ENCODE results near the gene PNMA6F. TPM values are rescaled to one million over a fixed set of nuclear protein-coding genes. Genes with fewer than 3 reads are reported as not detected.
"Not testable (repeated sequence)": the region's sequence is repeated elsewhere in the genome, so short reads cannot be mapped to it uniquely, and the experiment has no call there.

Gene PNMA6F
- total RNA-seq, 1 donor from 2014 or later = not detected

DNA sequence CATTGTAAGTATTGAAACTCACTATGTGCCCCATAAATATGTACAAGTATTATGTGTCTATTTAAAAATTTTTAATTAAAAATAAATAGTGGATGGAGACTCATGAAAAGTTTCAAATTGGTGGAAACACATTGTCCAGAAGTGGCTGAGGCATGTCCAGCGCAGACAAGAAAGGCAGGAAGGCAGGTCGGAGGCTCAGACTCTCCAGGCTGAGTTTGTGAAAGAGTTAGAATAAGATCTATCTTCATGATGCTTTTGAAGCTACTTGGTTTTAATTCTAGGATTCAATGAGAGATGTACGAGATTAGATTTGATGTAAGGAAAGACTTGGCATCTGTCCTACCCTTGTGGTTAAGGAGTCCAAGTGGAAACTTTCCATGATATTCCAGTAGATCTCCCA is 19.8 kb downstream of the PNMA6F start:
- Mint-ChIP-seq H3K9me3 (peaks cover 17% of the 10 kb centered on the region), H3K36me3 (no peaks in the 10 kb centered on the region), H3K27ac (no peak overlapping the region), H3K4me1 (peaks cover 6% of the 10 kb centered on the region), H3K27me3 (ENCODE audit: insufficient read depth, low read depth) (peaks cover 8% of the 10 kb centered on the region), H3K4me3 (no peak overlapping the region)
- TF ChIP-seq CTCF (IDR thresholded peaks at IDR 0.05) (no peak), EZH2phosphoT487 (IDR thresholded peaks at IDR 0.05) (no peak), EZH2 (IDR thresholded peaks at IDR 0.05) (no peak)
- H3K79me2 ChIP-seq (ENCODE audit: low read depth) = no peaks in the 10 kb centered on the region
- H3K27ac ChIP-seq = no peak overlapping the region
- H3K36me3 ChIP-seq = no peaks in the 10 kb centered on the region
- no peaks in the 10 kb centered on the region for H3K27me3 ChIP-seq
- no peak overlapping the region for H3K4me3 ChIP-seq
- no peaks in the 10 kb centered on the region for H3K9me3 ChIP-seq (ENCODE audit: low read depth)
- H3K9ac ChIP-seq = no peak overlapping the region
- H3K4me2 ChIP-seq = no peak overlapping the region
- H2AFZ ChIP-seq (replicated peaks) = no peak overlapping the region
- H3F3A ChIP-seq (ENCODE audit: low read depth) = no peaks in the 10 kb centered on the region
- H4K20me1 ChIP-seq (ENCODE audit: low read depth) = no peaks in the 10 kb centered on the region
- no peak for DNase-seq (ENCODE audit: low spot score)
- no peaks in the 10 kb centered on the region for H3K4me1 ChIP-seq

DNA sequence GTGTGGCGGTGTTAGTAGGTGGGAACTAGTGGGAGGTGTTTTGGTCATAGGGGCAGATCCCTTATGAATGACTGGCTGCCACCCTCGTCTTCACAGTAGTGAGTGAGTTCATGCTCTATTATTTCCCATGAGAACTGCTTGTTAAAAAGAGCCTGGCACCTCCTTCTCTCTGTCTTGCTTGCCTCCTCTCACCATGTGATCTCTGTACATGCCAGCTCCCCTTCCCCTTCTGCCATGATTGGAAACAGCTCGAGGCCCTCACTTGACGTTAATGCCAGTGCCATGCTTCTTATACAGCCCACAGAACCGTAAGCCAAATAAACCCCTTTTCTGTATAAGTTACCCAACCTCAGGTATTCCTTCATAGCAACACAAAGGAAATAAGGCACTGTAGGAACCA is 21.7 kb downstream of the PNMA6F start:
- TF ChIP-seq EZH2 (IDR thresholded peaks at IDR 0.05) = no peak
- no peak for TF ChIP-seq EZH2phosphoT487 (IDR thresholded peaks at IDR 0.05)
- TF ChIP-seq CTCF (IDR thresholded peaks at IDR 0.05) = no peak
- no peaks in the 10 kb centered on the region for H3K4me1 ChIP-seq
- Mint-ChIP-seq H3K27ac (no peak overlapping the region), H3K9me3 (peaks cover 11% of the 10 kb centered on the region), H3K27me3 (ENCODE audit: insufficient read depth, low read depth) (peaks cover 8% of the 10 kb centered on the region), H3K4me3 (no peak overlapping the region), H3K36me3 (no peaks in the 10 kb centered on the region), H3K4me1 (peaks cover 4% of the 10 kb centered on the region)
- H3K36me3 ChIP-seq = no peaks in the 10 kb centered on the region
- H3K27ac ChIP-seq = no peak overlapping the region
- no peaks in the 10 kb centered on the region for H3K27me3 ChIP-seq
- H3K4me2 ChIP-seq = no peak overlapping the region
- DNase-seq (ENCODE audit: low spot score) = no peak
- no peak overlapping the region for H2AFZ ChIP-seq (replicated peaks)
- H3F3A ChIP-seq (ENCODE audit: low read depth) = no peaks in the 10 kb centered on the region
- no peak overlapping the region for H3K9ac ChIP-seq
- no peaks in the 10 kb centered on the region for H3K79me2 ChIP-seq (ENCODE audit: low read depth)
- no peaks in the 10 kb centered on the region for H4K20me1 ChIP-seq (ENCODE audit: low read depth)
- H3K4me3 ChIP-seq = no peak overlapping the region
- no peaks in the 10 kb centered on the region for H3K9me3 ChIP-seq (ENCODE audit: low read depth)

DNA sequence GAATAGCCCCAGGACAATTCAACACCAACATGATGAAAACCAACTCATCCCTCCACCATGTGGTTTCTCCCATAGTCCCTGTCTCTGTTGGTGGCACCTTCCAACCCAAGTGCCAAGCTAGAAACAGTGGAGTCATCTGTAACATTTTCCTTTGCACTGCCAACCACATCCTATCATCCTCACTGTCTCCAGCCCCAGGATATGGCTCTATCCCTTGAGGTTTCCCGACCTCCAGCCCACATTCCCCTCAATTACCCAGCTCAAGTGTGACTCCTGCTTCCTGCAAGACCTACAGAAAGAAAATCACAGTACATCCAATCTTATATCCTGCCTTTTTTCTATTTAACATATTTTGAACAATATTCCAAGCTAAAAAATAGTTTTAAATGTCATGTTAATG is 24.2 kb downstream of the PNMA6F start:
- TF ChIP-seq EZH2phosphoT487 (IDR thresholded peaks at IDR 0.05) = no peak
- TF ChIP-seq EZH2 (IDR thresholded peaks at IDR 0.05) = no peak
- no peak for TF ChIP-seq CTCF (IDR thresholded peaks at IDR 0.05)
- Mint-ChIP-seq H3K4me3 (no peak overlapping the region), H3K27ac (no peak overlapping the region), H3K36me3 (no peaks in the 10 kb centered on the region), H3K9me3 (peaks cover 7% of the 10 kb centered on the region), H3K27me3 (ENCODE audit: insufficient read depth, low read depth) (no peaks in the 10 kb centered on the region), H3K4me1 (no peaks in the 10 kb centered on the region)
- no peak overlapping the region for H3K4me3 ChIP-seq
- H3K9ac ChIP-seq = no peak overlapping the region
- no peaks in the 10 kb centered on the region for H3F3A ChIP-seq (ENCODE audit: low read depth)
- no peaks in the 10 kb centered on the region for H4K20me1 ChIP-seq (ENCODE audit: low read depth)
- no peaks in the 10 kb centered on the region for H3K79me2 ChIP-seq (ENCODE audit: low read depth)
- H3K4me2 ChIP-seq = no peak overlapping the region
- no peak for DNase-seq (ENCODE audit: low spot score)
- H3K9me3 ChIP-seq (ENCODE audit: low read depth) = no peaks in the 10 kb centered on the region
- no peaks in the 10 kb centered on the region for H3K36me3 ChIP-seq
- no peaks in the 10 kb centered on the region for H3K4me1 ChIP-seq
- no peak overlapping the region for H3K27ac ChIP-seq
- no peaks in the 10 kb centered on the region for H3K27me3 ChIP-seq
- no peak overlapping the region for H2AFZ ChIP-seq (replicated peaks)

DNA sequence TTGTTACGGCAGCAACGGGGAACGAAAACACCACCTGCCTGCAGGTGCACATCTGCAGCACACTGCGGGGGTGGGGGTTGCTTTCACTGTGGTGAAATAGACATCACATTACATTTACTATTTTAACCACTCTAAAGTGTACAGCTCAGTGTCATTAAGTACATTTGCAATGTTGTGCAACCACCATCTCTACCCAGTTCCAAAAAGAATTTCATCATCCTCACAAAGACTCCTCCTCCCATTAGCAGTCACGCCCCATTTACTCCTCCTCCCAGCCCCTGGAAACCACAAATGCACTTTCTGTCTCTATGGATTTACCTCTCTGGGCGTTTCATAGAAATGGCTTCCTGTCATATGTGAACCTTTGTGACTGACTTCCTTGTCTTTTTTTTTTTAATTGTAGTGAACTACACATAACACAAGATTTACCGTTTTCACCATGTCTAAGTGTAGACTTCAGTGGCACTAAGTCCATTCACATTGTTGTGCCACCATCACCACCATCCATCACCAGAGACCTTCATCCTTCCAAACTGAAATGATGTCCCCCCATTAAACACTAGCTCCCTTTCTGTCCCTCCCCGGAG is 28.0 kb downstream of the PNMA6F start:
- H4K20me1 ChIP-seq (ENCODE audit: low read depth); H3K4me3 ChIP-seq; H3K4me2 ChIP-seq; H3K27ac Mint-ChIP-seq; H3K27me3 Mint-ChIP-seq (ENCODE audit: insufficient read depth, low read depth); H3K79me2 ChIP-seq (ENCODE audit: low read depth); H3F3A ChIP-seq (ENCODE audit: low read depth); H2AFZ ChIP-seq (replicated peaks); H3K36me3 ChIP-seq; H3K4me3 Mint-ChIP-seq; H3K27me3 ChIP-seq; DNase-seq (ENCODE audit: low spot score); H3K36me3 Mint-ChIP-seq; H3K4me1 Mint-ChIP-seq; H3K9ac ChIP-seq; H3K4me1 ChIP-seq; H3K9me3 Mint-ChIP-seq; H3K9me3 ChIP-seq (ENCODE audit: low read depth); H3K27ac ChIP-seq: not testable (repeated sequence)

GRCh38 chrX:153288807-153289206 is 32.8 kb downstream of the PNMA6F start:
- not testable (repeated sequence) for H3K4me1 Mint-ChIP-seq; H3K9me3 Mint-ChIP-seq; H3K79me2 ChIP-seq (ENCODE audit: low read depth); H3K36me3 ChIP-seq; H3F3A ChIP-seq (ENCODE audit: low read depth); H3K27me3 ChIP-seq; H4K20me1 ChIP-seq (ENCODE audit: low read depth); H3K36me3 Mint-ChIP-seq; H2AFZ ChIP-seq (replicated peaks); H3K4me1 ChIP-seq; H3K27ac ChIP-seq; DNase-seq (ENCODE audit: low spot score); H3K27ac Mint-ChIP-seq; H3K9ac ChIP-seq; H3K4me2 ChIP-seq; H3K27me3 Mint-ChIP-seq (ENCODE audit: insufficient read depth, low read depth); H3K4me3 ChIP-seq; H3K9me3 ChIP-seq (ENCODE audit: low read depth); H3K4me3 Mint-ChIP-seq

GRCh38 chrX:153285678-153286077 is 35.9 kb downstream of the PNMA6F start:
- H3K36me3 Mint-ChIP-seq; H2AFZ ChIP-seq (replicated peaks); H3K4me1 Mint-ChIP-seq; H3K79me2 ChIP-seq (ENCODE audit: low read depth); H3K4me3 Mint-ChIP-seq; H3K4me3 ChIP-seq; H3K36me3 ChIP-seq; H3K4me1 ChIP-seq; H3K27ac ChIP-seq; H3K27ac Mint-ChIP-seq; H4K20me1 ChIP-seq (ENCODE audit: low read depth); H3K9ac ChIP-seq; H3K4me2 ChIP-seq; DNase-seq (ENCODE audit: low spot score); H3K27me3 Mint-ChIP-seq (ENCODE audit: insufficient read depth, low read depth); H3F3A ChIP-seq (ENCODE audit: low read depth); H3K9me3 Mint-ChIP-seq; H3K27me3 ChIP-seq; H3K9me3 ChIP-seq (ENCODE audit: low read depth): not testable (repeated sequence)

Data from neural progenitor cell (in vitro differentiated cells).